Suppressor macrophage (primary cell): ENCODE results near the gene KCNA2.

Experiments
- DNase-seq, 4 experiments: peaks; one replicate each; pipeline ENCODE4 v3.0.0-alpha.2; 2020 to 2022

Gene KCNA2

DNA sequence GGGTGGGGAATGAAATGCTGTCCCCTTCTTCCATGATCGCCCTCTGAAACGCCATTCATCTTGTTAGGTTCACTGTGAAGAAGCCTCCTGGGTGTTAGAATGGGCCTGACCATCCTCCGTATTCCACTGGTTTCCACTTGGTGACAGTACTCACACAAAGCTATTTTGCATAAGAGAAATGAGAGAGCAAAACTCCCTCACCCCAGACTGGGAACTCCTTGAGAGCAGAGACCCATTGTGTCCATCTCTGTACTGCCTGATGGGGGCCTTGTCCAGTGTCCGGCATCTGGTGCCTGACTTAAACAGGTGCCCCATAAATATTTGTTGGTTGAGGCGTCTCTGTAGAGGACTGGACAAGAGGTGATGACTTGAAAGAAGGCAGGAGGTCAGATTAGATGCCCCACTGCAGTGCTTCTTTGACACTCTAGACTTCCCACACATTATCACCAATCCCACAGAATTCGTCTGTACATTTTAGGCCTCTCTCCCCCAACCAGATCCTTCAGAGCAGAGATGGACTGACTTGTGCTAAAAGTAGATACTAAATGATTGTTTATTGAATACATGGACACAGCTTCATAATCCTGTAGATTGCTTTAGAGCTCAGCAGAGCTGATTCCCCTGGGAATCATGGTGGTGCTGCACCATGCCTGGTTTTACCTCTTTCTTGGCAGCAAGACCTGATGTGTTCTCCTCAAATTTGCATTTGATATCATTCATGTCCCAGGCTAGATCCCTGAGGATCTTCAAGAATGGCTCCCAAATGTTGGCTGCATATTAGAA is 22.4 kb upstream of the KCNA2 start:
- no peak for DNase-seq

GRCh38 chr1:110627764-110628163 is 21.6 kb upstream of the KCNA2 start:
- DNase-seq: peak; percentile 59 to 92 (median 81)

DNA sequence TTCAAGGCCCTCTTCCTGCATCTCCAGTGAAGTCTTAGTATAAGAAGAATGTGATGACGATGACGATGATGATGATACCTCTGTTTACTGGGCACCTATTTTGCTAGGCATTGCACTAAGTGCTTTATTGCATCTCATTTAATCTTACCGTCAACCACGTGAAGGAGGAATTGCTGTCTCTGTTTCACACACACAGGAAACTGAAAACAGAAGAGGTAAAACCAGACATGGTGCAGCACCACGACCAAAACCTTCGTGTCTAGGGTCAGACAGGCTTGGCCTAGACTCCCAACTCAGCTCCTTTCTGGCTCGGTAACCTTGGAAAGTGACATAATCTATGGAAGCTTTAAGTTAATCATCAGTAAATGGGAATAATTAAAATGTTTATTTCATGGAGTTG is 20.7 kb upstream of the KCNA2 start:
- DNase-seq: no peak

DNA sequence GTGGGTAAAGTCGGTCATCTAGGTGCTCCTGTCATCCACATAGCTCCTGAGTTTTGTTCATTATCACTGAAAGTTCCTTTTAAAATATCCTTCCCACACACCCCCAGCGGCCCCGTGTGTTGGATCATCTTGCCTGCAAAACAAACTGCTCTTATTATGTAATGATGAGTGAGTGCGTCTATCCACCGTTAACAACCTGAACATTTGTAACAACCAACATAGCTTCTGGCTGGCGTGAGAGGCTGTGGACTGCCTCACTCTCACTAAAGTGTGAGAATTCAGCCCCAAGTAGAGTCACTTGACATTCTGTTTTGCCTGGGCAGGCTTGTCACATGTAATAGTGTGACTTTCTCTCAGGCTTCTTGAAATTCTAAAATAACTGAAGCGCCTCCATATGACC is 14.5 kb upstream of the KCNA2 start:
- peak in 1 of 4 experiments; percentile 36 for DNase-seq

DNA sequence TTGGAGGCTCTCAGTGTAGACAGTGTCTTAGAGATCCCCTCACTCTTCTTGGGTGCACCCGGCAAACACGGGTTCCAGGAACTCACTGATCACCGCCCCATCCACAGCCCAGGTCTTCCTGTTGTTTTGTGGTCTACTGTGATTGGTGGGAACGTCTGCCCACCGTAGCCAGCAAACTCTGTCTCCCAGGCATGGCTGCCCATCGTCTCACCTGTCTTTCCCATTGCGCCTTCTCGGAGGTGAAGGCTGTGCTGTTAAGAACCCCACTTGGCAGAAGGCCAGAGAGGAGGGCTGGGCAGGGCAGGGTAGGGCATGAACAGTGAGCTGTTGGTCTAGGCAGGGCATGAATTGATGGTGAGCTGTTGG is 14.1 kb upstream of the KCNA2 start:
- DNase-seq: no peak

DNA sequence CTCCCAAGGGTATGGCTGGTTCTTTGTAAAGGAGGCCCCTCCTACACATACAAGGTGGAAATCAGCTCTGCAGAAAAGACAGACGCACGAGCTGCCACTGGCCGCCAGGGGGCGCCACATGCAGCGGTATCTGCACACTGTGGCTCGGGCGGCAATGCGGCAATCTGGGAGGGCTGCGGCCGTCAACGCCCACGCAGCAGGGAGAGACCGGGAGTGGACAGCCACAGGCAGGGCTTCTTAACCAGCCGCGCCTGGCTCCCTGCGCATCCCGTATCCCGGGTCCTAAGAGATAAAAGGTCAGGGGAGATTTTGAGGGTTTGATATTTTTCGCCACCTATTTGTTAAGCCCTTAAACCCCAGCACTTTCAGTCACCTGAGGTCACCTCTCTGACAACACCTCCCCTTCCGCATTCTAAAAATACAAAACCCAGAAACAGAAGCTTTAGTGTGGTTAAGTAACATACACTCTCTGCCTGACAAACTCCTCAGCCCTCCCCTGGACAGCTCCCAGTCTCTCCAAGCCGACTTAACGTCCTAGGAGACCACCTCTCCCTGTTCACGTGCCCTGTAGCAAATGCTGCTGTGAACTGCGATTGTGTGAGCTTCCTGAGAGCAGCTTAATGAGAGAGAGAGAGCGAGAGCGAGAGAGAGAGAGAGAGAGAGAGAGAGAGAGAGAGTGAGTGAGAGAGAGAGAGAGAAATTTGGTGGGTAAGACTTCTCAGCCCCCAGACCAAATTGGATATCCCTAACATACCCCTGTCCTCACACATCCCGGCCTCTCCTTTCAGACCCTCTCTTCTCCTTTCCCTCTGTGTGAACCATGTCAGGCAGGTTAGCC is 13.5 kb upstream of the KCNA2 start:
- peak; percentile 93 to 97 (median 96) for DNase-seq

DNA sequence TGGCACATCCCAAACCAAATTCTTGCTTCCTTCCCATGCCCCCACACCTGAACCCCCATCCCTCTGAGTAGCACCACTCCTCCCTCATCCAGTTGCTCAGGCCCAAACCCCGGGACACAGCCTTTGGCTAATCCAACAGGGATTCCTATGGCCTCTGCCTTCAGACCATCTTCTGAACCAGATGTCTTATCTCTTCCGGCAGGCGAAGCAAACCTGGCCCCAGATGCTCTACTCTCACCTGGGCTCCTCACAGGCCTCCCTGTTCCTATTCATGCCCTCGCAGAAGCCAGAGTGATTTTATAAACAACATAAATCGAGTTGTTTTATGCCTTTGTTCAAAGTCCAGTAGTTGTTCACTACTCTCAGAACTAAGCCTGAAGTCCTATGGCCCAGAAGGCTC is 12.5 kb upstream of the KCNA2 start:
- DNase-seq: no peak

GRCh38 chr1:110617589-110617988 is 11.4 kb upstream of the KCNA2 start:
- no peak for DNase-seq

- DNase-seq: peak in 1 of 4 experiments; percentile 1
Observed at GRCh38 chr1:110617116-110617515, 11.0 kb upstream of the KCNA2 start.

GRCh38 chr1:110616587-110616986 is 10.4 kb upstream of the KCNA2 start:
- DNase-seq: peak; percentile 58 to 74 (median 70)

DNA sequence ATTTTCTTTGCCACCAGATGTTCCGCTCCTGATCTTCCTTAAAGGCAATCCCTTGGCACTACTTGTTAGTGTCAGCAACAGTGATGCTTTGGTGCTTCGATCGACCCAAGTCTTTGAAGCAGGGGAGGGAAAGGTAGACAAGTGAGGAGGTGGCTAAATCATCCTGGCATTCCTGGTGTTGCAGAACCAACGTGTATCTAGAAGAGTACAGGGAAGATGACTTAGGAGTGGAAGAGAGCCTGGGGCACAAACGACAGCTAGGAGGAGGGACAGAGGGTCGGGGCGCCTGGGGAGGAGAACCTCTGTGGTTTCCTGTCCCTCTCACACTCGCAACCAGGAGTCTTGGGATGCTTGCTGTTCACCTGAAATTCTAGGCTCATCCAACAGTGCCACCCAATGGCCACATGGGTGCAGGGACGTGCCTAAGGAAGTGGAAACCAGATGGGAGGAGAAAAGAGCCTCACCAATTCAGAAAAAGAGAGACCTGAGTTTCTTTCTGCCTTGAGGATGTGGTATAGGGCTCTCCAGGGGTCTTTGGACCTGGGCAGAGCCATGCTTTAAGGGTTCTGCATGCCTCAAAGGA is 9.5 kb upstream of the KCNA2 start:
- peak; percentile 69 to 76 (median 73) for DNase-seq

DNA sequence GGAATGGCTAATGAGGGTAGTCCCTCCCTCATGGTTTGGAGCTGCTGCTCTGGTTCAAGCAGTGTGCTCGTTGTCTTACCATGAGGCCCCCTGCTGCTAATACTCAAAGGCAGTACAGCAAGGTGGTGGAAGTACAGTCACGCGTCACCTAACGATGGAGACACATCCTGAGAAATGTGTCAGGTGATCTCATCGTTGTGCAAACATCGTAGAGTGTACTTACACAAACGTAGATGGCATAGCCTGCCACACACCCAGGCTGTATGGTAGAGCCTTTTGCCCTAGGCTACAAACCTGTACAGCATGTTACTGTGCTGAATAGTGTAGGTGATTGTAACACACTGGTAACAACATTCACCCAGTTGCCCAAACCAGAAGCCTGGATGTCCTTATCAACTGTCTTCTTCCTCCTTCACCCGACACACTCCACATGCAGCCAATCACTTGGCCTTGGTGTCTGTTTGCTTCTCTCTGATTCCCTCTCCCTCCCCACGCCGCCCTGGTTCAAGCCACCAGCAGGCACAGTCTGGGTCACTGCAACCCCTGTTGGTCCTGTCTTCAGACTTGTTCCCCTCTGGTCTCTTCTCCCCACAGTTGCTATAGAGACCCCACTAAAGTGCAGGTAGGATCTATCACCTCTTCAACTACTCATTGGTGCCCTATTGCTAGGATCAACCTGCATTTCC is 6.0 kb upstream of the KCNA2 start:
- no peak for DNase-seq

- DNase-seq: peak in 1 of 4 experiments; percentile 29
Observed at GRCh38 chr1:110610696-110611286, 4.6 kb upstream of the KCNA2 start.

GRCh38 chr1:110610084-110610483 is 3.9 kb upstream of the KCNA2 start:
- peak in 3 of 4 experiments; percentile 33 to 52 (median 34) for DNase-seq

- DNase-seq: no peak
Observed at GRCh38 chr1:110608247-110608646, 2.1 kb upstream of the KCNA2 start.

GRCh38 chr1:110607536-110608230 is 1.5 kb upstream of the KCNA2 start:
- DNase-seq: no peak

DNA sequence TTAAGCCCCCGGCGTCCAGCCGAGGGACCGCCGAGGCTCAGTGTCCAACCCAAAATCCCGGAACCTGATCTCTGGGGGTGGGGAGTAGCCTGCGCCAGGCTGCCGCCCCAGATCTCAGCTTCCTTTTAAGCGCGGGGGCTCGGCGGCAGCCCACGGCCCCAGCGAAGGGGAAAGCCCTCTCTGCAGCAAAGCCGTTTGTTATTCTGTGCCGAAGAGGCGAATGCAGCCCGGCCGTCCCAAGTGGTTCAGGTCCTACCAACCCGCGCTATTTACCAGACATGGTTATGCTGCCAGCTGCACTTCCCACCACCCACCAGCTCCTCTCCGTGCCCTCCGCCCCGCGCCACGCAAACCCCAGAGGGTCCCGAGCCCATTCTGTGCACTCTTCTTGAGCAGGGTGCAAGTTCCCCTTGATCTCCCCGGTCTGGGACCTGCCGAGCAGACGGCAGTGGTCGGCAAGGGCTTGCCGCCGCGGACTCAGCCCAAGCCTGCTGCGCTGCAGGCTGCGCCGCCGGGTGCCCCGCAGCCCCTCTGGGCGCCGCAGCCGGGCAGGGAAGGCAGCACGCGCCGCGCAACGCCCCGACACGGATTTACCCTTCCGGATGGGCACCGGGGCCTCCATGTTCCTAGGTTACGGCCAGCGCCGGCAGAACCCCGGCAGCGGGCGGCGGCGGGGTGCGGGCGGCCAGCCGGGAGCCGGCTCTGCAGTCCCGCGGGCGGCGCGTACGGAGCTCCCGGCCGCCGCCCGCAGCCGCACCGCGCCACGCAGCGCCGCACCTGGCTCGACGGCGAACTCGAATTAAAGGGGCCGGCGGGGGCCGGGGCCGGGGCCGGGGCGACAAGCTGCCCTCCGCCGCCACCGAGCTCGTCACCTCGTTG is 738 bp upstream of the KCNA2 start:
- peak in 3 of 4 experiments; percentile 44 to 70 (median 51) for DNase-seq

GRCh38 chr1:110605446-110605845 is 712 bp downstream of the KCNA2 start:
- DNase-seq: no peak

DNA sequence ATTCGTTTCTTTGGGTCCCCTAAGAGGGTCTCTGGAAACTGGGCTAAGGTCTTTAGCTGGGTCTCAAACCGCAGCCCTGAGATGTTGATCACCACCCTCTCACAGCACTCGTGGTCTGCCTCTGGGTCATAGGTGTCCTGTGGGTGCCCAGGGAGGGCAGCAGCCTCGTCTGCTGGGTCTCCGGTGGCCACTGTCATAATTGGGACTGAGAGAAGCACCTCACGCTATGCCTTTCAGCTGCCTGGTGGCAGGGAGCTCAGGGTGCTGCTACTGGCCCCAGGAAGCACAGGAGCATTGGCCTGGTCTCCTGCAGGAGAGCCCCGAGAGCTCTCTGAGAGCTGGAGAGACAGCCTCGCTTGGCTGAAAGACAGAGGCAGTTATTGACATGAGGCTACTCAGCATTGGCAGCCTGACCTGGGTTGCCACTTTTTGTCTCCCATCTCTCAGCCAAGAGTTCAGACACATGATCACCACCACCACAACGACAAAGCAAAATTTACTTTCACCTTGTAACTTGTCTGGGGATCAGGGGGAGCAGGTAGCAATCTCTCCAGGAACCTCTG is 1.5 kb downstream of the KCNA2 start:
- no peak for DNase-seq

GRCh38 chr1:110603058-110603457 is 3.1 kb downstream of the KCNA2 start:
- DNase-seq: no peak
